ENCODE data around the gene AOPEP.
A peak's percentile ranks its signal among the peaks of the same experiment; 100 is the strongest.

The AOPEP gene

GRCh38 chr9:94726495-94727191 lies at the start of gene AOPEP:
Gene AOPEP (plus strand): TSS chr9:94726699. CDS start chr9:94759784, 33,085 bp downstream.
- DNase-seq = peak; percentile 100

- DNase-seq = no peak
These were observed 48.6 kb upstream of the AOPEP start for GRCh38 chr9:94677929-94678328.

DNA sequence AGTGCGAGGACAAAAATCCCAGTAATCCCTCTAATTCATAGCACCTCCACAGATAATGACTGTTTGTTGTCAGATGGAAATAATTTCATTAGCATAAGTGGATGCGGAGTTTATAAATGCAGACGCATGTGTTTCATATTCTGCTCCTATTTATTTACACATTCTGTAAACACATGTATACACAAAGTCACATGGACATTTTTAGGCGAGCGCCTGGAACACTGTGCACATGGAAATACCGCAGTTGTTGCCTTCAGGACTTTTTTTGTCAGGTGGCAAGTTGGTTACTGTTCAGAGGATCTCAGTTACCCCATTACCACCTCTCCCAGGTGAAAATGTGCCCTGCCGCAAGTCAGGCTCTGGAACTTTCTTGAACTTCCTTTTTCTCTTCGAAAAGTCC lies 46.9 kb upstream of the AOPEP start:
- no peak for DNase-seq

- DNase-seq = no peak
These were observed 46.5 kb upstream of the AOPEP start for GRCh38 chr9:94680020-94680419.

DNA sequence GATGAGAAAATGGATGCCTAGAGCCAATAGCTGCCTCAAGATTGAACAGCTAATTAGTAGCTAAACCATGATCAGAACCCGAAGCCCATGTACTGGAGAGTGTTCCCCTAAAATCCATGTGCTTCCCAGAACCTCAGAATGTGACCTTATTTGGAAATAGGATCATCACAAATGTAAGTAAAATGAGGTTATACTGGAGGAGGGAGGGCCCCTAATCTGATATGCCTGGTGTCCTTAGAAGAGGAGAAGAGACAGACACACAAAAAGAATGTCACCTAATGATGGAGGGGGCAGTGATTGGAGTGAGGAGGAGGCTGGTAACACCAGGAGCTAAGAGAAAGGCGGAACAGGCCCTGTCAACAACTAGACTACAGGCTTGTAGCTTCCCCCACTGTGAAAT lies 45.9 kb upstream of the AOPEP start:
- no peak for DNase-seq

GRCh38 chr9:94681508-94681907 lies 45.0 kb upstream of the AOPEP start:
- peak; percentile 68 for DNase-seq

- DNase-seq = no peak
These were observed 41.1 kb upstream of the AOPEP start for GRCh38 chr9:94685359-94685758.

DNA sequence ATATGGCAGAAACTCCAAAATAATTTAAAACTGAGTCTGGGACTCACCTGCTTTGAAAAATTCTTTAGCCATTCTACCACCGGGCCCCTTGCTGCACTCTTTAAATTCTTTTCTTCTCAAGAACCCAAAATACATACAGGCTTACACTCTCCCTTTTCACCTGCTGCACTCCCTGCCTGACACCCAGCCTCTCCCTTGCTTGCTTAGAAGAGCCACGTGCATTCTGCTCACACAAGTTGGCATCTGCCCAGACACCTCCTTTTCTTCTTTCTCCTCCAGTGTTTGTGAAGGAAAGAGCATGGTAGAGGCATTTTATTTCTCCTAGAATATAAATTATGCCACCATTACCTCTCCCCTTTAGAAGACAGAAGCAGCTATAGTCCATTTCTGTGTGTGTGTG lies 39.0 kb upstream of the AOPEP start:
- DNase-seq = no peak

GRCh38 chr9:94690344-94690743 lies 36.2 kb upstream of the AOPEP start:
- no peak for DNase-seq

DNA sequence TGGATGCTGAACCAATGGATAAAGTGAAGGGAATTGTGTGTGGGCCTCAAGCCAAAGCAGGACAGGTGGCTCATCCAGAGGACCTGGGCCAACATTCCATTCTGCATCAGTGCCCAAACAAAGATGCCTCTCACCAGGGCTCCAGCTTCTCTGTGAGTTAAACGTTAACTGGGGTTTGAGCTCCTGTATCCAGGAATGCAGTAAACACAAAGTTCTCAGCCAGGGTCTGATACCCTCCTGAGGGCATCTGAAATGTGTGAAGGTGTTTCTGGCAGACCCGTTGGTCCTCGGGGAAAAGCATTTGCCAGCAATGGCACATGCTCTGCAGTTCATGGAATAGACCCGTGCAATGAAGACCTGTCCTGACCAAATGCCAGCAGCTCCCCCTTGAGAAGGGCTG lies 33.9 kb upstream of the AOPEP start:
- DNase-seq = no peak

- DNase-seq = no peak
These were observed 32.9 kb upstream of the AOPEP start for GRCh38 chr9:94693485-94694204.

- no peak for DNase-seq
These were observed 30.0 kb upstream of the AOPEP start for GRCh38 chr9:94696545-94696944.

- DNase-seq = no peak
These were observed 28.4 kb upstream of the AOPEP start for GRCh38 chr9:94697972-94698581.

- DNase-seq = no peak
These were observed 26.7 kb upstream of the AOPEP start for GRCh38 chr9:94699715-94700373.

DNA sequence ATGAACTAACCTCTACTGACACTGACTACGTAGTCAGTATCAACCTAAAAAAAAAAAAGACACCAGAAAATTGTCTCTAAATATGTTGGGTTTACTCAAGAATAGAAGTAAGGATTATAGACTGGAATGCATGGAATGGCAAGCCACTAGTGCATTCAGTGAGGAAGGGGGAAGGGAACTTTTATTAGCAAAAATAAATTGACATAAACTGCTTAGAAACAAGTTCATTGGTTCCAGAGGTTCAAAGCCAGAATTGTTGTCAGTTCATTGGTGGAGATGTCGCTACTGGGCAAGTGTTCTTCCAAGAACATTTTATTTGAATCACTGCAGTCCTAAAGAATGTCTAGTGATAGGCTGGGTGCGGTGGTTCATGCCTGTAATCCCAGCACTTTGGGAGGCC lies 26.1 kb upstream of the AOPEP start:
- DNase-seq = no peak

DNA sequence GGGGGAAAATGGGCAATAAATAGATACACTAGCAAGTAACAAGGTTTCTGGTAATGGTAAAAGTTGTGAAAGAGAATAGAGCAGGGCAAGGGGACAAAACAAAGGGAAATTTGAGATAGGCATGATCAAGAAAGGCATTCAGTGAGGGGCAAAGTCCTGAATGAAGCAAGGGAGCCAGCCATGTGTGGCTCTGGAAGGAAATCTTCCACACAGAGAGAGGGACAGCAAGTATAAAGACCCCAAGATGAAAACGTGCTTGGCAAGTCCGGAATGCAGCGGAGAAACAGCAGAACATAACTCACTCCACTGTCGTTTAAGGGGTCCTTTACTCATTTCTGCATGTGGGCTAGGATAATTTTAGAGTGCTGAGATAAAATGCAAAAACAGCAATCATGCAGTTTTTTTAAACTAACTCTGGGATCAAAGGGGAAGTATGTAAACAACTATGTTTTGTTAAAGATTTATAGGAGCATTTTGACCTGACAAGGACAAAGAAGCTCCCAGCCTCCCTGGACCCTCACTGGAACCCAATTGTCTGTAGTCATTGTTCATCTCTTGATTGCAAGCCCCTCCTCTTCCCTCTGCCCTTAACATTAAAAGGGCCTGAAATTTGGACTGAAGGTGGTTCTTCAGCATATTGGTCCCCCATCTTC lies 22.9 kb upstream of the AOPEP start:
- DNase-seq = no peak

DNA sequence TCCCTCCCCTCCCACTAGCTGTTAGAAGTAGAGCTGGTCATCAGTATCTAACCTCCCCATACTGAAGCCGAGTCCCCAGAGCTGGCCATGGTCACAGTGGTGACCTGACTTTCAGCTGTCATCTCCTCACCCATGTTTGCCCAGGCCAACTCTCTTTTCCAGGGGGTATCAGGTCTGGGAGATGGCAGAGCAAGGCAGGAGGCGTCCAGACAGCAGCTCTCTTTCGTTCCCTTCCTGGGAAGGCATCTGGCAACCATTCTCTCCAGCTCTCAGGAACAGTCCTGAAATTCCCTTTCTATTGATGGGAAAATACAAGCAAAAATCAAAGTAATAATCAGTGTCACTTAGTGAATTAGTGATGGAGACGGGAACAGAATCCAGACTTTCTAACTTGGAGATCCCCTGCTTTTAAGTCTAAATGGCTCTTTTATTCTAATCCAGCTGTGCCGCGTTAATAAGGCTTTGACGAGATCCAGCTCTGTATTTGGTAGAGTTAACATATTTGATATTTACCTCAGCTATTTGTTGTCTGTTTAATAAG lies 21.3 kb upstream of the AOPEP start:
- DNase-seq = no peak

GRCh38 chr9:94706922-94707321 lies 19.6 kb upstream of the AOPEP start:
- no peak for DNase-seq

DNA sequence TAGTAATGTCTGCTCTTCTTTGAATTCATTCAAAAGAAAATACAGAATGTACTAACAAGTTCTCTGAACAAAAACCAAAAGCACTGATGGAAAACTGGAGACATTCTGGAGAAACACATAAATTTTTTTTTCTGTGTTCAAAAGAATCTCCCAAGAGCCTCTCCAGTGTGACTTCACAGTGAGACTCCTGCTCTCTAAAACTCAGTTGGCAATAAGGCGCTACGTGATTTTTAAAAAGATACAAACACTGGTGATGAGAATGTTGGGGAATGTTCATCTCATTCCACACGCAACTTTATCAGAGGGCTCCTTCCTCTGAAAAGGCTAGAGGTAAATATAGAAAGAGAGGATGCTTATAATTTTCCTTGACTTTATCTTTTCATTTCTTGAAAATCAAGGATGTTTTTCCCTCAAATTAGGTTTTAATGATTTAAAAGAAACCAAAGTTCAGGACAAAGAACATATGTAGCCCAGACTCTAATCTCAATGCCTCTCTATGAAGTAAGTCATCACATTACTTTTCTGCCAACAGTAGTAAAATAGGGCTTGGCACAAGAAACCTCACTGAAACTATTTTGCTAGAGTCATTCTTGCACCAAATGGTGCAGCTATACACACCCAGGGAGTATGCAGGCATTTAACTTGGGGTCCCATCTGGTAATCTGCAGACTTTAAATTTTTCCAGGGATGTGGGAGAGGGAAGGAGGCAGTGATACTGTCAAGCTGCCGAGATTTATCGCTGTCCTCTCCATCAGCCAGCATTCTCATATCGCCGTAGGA lies 12.9 kb upstream of the AOPEP start:
- no peak for DNase-seq

- DNase-seq = no peak
These were observed 12.0 kb upstream of the AOPEP start for GRCh38 chr9:94714494-94714893.

DNA sequence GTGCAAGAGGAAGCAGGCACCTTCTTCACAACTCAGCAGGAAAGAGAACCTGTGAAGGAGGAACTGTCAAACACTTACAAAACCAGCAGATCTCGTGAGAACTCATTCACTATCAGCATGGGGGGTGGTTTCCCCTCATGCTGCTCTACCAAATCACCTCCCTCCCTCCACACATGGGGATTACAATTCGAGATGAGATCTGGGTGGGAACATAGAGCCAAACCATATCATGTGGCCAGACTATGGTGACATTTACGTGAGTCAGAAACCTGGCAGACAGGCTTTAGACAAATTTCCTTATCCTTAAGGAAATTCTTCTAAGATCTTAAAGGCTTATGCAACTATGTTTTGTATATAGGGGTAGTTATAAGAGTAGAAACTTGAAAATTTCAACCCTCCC lies 8.7 kb upstream of the AOPEP start:
- no peak for DNase-seq

DNA sequence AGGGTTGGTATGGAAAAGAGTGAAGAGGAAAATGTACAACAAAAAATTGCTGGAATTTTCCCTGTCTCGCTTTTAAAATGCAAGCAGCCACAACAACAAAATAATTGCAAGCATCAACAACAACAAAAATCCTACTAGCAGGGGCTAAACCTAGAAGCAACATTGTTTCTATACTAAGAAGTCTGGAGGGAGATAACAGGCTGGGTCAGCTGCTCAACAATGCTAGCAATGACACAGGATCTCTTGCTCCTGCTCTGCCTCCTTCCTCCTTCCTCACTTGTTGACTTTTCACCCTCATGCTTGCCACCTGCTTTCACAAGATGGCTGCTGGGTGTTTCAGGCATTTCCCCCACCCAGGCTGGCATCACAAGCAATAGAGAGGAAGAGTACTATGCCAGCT lies 7.6 kb upstream of the AOPEP start:
- DNase-seq = no peak

Measured in activated CD4-positive, alpha-beta T cell treated with anti-CD3 and anti-CD28 coated beads for 48 hours (primary cell).